NB4 (cell line): Measurements from ENCODE around the gene LSM3.

Experiments
- DNase-seq: peaks from one replicate; pipeline ENCODE4 v3.0.0; 2010; ENCODE audit warnings: low read depth
- H3K4me3 ChIP-seq: one replicate; pipeline ENCODE4 v1.5.1; 2011; ENCODE audit warnings: mild to moderate bottlenecking, low read depth, low read length, moderate library complexity
- CTCF ChIP-seq: IDR thresholded peaks from one replicate; pipeline ENCODE4 v1.5.1; 2012; ENCODE audit warnings: low read depth, low read length
- MAX ChIP-seq: IDR thresholded peaks from 2 replicates; pipeline ENCODE4 v1.6.1; 2011; ENCODE audit warnings: low read depth, low read length
- MYC ChIP-seq: IDR thresholded peaks from 2 replicates; pipeline ENCODE4 v1.6.1; 2011; ENCODE audit warnings: low read depth, low read length
- POLR2A ChIP-seq: IDR thresholded peaks from 2 replicates; pipeline ENCODE4 v1.6.1; 2011; ENCODE audit warnings: mild to moderate bottlenecking; ENCODE audit not compliant: insufficient read length; ENCODE audit errors: extremely low read depth

LSM3 gene

GRCh38 chr3:14144423-14145075 lies 34.1 kb upstream of the LSM3 start:
- TF ChIP-seq POLR2A (no peak), MAX (no peak), MYC (no peak), CTCF (no peak)
- H3K4me3 ChIP-seq: peak overlapping the region; percentile 56
- DNase-seq: peak; percentile 95

GRCh38 chr3:14145236-14145635 lies 33.4 kb upstream of the LSM3 start:
- TF ChIP-seq MYC: no peak
- no peak for DNase-seq

GRCh38 chr3:14145670-14146380 lies 32.8 kb upstream of the LSM3 start:
- DNase-seq: no peak
- TF ChIP-seq CTCF (no peak), POLR2A (no peak), MYC (no peak), MAX (no peak)

More at GRCh38 chr3:14145236-14145635, 33.4 kb upstream of the LSM3 start:
- peak overlapping the region; percentile 56 for H3K4me3 ChIP-seq

GRCh38 chr3:14146381-14147065 lies 32.1 kb upstream of the LSM3 start:
- no peak for TF ChIP-seq MYC
- TF ChIP-seq POLR2A: no peak
- no peak for TF ChIP-seq CTCF
- TF ChIP-seq MAX: no peak
- DNase-seq: no peak
- H3K4me3 ChIP-seq: no peak overlapping the region

More at GRCh38 chr3:14145670-14146380, 32.8 kb upstream of the LSM3 start:
- no peak overlapping the region for H3K4me3 ChIP-seq

- H3K4me3 ChIP-seq: no peak overlapping the region
- no peak for DNase-seq
- no peak for TF ChIP-seq POLR2A
- TF ChIP-seq CTCF: no peak
- no peak for TF ChIP-seq MAX
- TF ChIP-seq MYC: no peak
Measured at GRCh38 chr3:14147066-14147435, 31.6 kb upstream of the LSM3 start.

- no peak for DNase-seq
- TF ChIP-seq CTCF (no peak), MAX (no peak), MYC (no peak), POLR2A (no peak)
Measured at GRCh38 chr3:14147617-14148016, 31.0 kb upstream of the LSM3 start.

More at GRCh38 chr3:14147617-14148016, 31.0 kb upstream of the LSM3 start:
- H3K4me3 ChIP-seq: no peak overlapping the region
